Measurements from ENCODE around the gene GTF3C2.
"Not testable (repeated sequence)": the region's sequence is repeated elsewhere in the genome, so short reads cannot be mapped to it uniquely, and the experiment has no call there.

Gene GTF3C2

DNA sequence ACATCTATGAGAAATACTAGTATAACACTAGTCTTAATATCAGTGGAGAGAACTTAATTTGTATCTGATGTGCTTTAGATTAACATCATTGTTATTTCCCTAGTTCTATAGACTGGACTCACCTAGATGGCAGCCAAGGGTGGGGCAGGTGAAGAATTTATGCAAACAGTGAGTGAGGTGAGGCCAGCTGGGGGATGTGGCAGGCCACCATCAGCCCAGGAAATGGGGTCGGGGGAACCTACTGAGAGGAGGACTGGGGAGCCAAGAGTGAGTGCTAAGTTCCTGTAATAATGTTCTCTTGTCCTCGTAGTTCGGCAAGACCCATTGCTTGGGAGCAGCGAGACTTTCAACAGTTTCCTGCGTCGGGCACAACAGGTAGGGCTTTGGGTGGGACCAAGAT lies 16.4 kb upstream of the GTF3C2 start:
- in situ Hi-C loops (cut with MboI; ENCODE audit: low sequenced_read_pairs), result no loop called here

- in situ Hi-C loops (cut with MboI; ENCODE audit: low sequenced_read_pairs), result no loop called here
These were observed 14.5 kb upstream of the GTF3C2 start for GRCh38 chr2:27370816-27371620.

DNA sequence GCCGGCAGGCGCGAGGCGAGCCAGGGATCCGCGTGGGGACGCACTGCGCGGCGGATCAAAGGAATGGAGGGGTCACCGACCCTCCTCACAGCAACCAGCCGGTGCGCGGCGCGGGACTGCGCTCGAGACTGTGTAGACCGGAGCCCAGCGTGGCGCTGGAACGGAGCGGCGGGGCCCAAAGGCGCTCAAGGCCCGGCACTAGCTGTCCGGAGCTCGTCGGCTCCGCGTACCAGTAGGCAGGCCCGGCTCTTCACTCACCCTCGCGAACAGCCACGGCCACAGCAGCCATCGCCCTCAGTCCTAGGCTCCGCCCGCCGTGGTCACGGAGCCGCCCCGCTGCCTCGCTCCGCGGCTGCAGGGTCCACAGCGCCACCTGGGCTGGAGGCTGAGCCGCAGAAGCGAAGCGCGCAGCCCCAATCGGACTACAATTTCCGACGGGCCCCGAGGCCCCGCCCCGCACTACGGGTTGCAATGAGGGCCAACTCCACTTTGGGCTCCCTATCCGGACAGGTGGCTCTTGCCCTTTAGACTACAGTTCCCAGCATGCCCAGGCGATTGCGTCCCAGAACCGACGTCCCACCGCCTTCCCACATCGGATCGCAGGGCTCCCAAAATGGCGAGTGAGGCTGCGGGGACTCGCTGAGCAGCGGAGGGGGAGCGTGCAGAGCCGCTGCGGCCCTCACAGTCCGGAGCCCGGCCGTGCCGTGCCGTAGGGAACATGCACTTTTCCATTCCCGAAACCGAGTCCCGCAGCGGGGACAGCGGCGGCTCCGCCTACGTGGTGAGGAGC lies 13.7 kb upstream of the GTF3C2 start, which contains the start of the genes EIF2B4 and SNX17:
Gene EIF2B4, minus strand, starts transcription at position 313 of the 790 bp plus-strand sequence. Its CDS starts 24 bp downstream, at position 289.
Gene SNX17, plus strand, starts transcription at position 591 of the 790 bp plus-strand sequence. Its CDS starts 128 bp downstream, at position 719.
- in situ Hi-C loops (cut with MboI; ENCODE audit: low sequenced_read_pairs), result no loop called here

GRCh38 chr2:27369471-27370025 lies 13.0 kb upstream of the GTF3C2 start:
- in situ Hi-C loops (cut with MboI; ENCODE audit: low sequenced_read_pairs), result no loop called here

DNA sequence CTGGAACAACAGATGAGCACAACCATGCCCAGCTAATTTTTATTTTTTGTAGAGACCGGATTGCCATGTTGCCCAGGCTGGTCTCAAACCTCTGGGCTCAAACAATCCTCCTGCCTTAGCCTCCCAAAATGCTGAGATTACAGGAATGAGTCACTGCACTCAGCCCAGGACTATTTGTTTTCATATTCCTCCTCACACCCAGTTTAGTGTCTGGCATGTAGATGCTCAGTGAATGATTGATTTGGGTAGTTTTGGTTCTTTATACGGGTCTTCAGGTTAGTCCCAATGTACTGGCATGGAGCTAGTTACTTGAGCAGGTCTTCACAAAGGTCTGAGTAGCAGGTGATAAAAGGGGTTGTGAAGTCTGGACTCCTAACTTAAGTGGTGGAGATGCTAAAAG lies 7.4 kb upstream of the GTF3C2 start:
- in situ Hi-C loops (cut with MboI; ENCODE audit: low sequenced_read_pairs), result no loop called here

GRCh38 chr2:27362678-27363420 lies 6.3 kb upstream of the GTF3C2 start:
- in situ Hi-C loops (cut with MboI; ENCODE audit: low sequenced_read_pairs), result no loop called here

DNA sequence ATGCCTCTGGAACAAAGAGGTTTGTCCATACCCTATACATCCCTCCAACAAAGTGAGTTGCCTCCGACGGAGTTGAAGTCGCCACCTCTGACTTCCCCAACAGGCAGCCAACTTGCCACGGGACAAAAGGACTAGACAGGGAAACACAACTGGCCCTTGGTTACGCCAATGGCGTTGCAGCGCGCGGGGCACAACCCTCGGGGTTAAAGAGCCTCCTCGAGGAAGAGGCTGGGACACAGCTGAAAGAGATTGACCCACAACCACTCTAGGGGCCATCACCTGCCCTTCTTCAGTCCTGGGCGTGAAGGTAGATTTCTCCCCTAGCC lies 545 bp downstream of the GTF3C2 start:
- in situ Hi-C loops (cut with MboI; ENCODE audit: low sequenced_read_pairs), result no loop called here

DNA sequence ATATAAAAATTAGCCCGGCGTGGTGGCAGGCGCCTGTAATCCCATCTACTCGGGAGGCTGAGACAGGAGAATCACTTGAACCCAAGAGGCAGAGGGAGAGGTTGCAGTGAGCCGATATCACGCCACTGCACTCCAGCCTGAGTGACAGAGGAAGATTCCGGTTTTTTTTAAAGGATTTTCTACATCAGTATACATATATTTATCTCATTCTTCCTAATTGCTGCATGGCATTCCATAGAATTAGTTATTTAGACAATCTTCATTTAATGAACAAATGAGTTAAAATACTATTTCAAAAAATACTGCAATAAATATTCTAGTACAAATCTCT lies 2.0 kb downstream of the GTF3C2 start:
- in situ Hi-C loops (cut with MboI; ENCODE audit: low sequenced_read_pairs), result no loop called here

- in situ Hi-C loops (cut with MboI; ENCODE audit: low sequenced_read_pairs), result no loop called here
These were observed 2.6 kb downstream of the GTF3C2 start for GRCh38 chr2:27353762-27354596.

DNA sequence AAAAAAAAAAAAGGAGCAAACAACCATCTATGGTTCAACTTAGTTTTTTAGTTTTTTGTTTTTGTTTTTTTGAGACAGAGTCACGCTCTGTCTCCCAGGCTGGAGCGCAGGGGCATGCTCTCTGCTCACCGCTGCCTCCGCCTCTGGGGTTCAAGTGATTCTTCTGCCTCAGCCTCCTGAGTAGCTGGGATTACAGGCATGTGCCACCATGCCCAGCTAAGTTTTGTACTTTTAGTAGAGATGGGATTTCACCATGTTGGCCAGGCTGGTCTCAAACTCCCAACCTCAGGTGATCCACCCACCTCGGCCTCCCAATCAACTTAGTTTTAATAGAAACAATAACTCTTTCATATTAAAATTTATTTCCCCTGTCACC lies 3.2 kb downstream of the GTF3C2 start:
- in situ Hi-C loops (cut with MboI; ENCODE audit: low sequenced_read_pairs), result not testable (repeated sequence)

DNA sequence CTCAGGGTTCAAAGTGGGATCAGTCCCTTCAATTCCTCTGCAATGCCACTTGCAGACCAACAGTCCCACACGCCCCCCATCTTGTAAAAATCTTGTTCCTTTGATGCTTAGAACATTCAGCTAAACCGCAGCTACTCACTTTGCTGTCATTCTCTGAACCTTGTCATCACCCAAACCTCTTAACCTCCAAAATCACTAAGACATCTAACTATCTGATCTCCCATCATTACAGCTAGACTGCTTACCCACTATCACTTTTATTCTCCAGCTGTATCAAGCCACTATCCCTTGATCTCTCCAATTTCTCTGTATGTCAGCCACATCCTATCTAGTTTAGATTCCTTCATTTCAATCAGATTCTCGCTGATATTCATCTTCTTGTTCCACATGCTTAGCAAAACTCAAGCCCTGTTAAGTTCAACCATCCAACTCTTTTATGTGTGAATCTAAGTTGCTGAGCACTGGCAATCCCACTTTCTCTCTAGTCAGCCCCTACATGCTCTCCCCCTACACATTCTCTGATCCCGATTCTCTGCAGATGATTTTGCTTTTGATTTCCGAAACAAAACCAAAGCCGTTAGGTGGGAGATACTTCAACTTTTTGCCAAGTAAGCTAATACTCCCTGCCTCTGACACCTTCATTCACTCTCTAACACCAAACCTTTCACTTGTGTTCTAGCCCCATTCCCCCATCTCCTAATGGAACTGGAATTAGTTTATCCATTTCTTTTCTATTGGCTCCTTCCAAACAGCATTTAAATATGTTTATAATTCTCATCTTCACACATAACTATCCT lies 4.6 kb downstream of the GTF3C2 start:
- in situ Hi-C loops (cut with MboI; ENCODE audit: low sequenced_read_pairs), result no loop called here

DNA sequence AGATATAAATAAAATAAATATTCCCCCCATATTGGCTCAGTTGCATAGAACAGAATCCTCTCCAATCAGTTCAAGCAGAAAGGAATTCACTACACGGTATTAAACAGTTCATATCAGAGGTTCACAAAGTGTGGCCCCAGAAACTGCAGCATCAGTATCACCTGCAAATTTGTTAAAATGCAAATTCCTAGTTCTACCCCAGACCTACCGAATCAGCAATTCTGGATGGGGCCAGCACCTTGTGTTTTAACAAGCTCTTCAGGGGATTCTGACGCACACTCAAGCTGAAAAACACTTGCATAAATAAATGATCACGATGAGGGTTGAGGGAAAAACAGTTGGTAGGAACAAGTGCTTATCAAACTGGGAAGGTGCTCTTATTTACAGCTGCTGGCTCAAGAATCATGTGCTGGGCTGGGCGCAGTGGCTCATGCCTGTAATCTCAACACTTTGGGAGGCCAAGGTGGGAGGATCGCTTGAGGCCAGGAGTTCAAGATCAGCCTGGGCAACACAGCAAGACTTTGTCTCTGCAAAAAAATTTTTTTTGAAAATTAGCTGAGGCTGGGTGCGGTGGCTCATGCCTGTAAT lies 6.4 kb downstream of the GTF3C2 start:
- in situ Hi-C loops (cut with MboI; ENCODE audit: low sequenced_read_pairs), result no loop called here

DNA sequence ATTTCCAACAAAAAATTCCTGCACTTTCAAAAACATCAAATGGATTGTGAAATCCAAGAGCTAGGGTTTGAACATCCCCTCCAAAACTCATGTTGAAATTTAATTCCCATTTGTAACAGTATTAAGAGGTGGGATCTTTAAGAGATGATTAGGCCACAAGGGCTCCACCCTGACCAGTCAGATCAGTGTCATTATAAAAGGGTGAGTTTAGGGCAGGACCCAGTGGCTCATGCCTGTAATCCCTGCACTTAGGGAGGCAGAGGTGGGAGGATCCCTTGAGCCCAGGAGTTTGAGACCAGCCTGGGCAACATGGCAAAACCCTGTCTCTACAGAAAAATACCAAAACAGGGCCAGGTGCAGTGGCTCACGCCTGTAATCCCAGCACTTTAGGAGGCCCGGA lies 8.9 kb downstream of the GTF3C2 start:
- in situ Hi-C loops (cut with MboI; ENCODE audit: low sequenced_read_pairs), result no loop called here

GRCh38 chr2:27336173-27336572 lies 20.4 kb downstream of the GTF3C2 start:
- in situ Hi-C loops (cut with MboI; ENCODE audit: low sequenced_read_pairs), result no loop called here

- in situ Hi-C loops (cut with MboI; ENCODE audit: low sequenced_read_pairs), result no loop called here
These were observed 21.3 kb downstream of the GTF3C2 start for GRCh38 chr2:27335311-27335710.

GRCh38 chr2:27324720-27325119 lies 31.8 kb downstream of the GTF3C2 start:
- in situ Hi-C loops (cut with MboI; ENCODE audit: low sequenced_read_pairs), result no loop called here

DNA sequence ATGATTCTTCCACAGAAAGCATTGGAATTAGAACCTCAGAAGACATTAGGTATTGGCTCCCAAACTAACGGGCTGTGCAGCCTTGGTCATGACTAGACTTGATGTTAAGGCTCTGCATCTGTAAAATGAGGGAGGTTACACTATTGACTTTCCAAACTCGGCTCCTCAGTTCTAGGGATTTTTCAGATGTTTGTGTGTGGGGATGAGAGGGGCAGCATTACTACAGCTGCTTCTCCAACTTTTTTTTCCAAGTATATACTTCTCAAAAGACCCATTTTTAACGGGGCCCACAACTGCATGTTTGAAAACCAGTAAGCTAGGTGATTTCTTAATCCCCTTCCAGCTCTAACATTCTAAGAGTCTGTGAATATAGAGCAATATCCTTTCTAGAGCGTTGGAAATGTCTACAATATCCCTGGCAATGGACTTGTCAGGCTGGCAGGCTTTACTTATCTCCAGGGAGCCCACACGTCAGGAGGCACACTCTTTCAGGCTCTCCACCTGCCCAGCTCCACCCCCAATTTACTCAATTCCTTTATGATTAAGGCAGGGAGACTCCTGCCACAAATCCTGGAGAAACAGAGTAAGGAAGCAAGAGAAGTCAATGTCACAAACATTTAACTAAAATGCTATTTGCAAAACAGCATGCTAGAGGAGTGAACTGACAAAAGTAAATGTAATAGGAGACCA lies 32.8 kb downstream of the GTF3C2 start:
- in situ Hi-C loops (cut with MboI; ENCODE audit: low sequenced_read_pairs), result no loop called here

DNA sequence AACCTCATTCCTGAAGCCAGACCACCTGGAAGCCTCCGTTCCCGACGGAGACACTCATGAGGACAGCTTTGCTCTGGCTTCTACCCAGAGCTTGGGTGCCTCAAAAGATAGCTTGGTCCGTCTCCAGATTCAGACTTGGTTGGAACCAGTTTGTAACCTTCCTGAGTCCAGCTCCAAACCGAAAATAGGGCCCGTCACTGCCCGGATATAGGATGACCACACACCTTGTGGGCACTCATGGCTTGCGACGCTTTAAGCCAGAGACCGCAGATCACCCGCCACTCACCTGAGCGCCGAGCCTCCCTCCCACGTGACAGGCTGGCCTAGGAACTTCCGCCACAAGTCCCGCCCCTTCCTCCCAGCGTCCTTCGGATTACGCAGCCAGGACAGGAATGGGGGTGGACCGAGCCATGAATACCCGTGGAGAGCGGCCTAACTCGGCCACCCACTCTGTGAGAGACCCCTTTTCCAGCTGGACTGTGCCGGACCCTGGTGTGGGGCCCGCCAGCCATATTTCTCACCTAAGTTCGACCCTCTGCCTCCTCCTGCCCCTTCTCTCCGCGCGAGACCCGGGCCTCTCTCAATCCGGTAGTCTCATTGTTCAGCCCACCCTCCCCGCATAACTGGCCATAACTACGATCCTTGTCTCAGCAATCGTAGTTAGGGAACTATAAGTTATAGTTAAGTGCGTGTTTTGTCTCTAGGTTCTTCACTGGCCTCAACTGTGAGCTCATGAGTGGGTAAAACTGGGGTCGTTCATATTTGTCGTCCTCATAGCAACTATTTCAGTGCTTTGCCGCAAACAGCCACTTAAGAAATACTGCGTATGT lies 33.6 kb downstream of the GTF3C2 start, which contains the start of gene MPV17:
Gene MPV17, minus strand, starts transcription at position 332 of the 830 bp plus-strand sequence. CDS start 580 bp downstream, outside the sequence.
- in situ Hi-C loops (cut with MboI; ENCODE audit: low sequenced_read_pairs), result no loop called here

Data from HL-60/S4 treated with phorbol 12-myristate 13-acetate at 8.2 ng/mL for 4 days and 3 days (cell line).